Measurements from ENCODE around the gene NEGR1.

Gene NEGR1

GRCh38 chr1:71986160-71986559 lies 296.2 kb downstream of the NEGR1 start:
- no peak for DNase-seq (ENCODE audit: low read depth)
- no peak overlapping the region for H3K4me3 ChIP-seq (ENCODE audit: low read depth, low read length)
- no peak for TF ChIP-seq CTCF (IDR thresholded peaks at IDR 0.05; ENCODE audit: low read depth, low read length, missing control alignments)

GRCh38 chr1:71980556-71980955 lies 301.8 kb downstream of the NEGR1 start:
- no peak for DNase-seq (ENCODE audit: low read depth)
- no peak for TF ChIP-seq CTCF (IDR thresholded peaks at IDR 0.05; ENCODE audit: low read depth, low read length, missing control alignments)
- no peak overlapping the region for H3K4me3 ChIP-seq (ENCODE audit: low read depth, low read length)

GRCh38 chr1:71979882-71980281 lies 302.5 kb downstream of the NEGR1 start:
- no peak overlapping the region for H3K4me3 ChIP-seq (ENCODE audit: low read depth, low read length)
- DNase-seq (ENCODE audit: low read depth): no peak
- TF ChIP-seq CTCF (IDR thresholded peaks at IDR 0.05; ENCODE audit: low read depth, low read length, missing control alignments): no peak

DNA sequence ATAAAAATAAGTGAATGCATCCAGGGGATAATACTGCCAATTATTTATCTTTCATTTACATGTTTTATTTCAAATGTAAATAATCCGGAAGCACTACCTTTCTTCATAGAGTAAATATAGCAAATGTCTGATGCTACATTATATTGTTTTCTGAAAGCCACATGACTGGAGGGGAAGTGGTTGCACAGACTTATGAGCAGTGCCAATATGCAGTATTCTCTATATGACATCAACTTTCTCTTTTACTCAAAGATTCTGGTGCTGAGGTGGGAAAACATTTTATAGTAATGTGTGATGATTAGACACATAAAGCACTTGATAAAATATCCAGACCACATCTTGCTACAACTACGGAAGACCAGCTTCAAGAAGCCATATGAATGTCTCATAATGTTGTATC lies 314.7 kb downstream of the NEGR1 start:
- no peak for TF ChIP-seq CTCF (IDR thresholded peaks at IDR 0.05; ENCODE audit: low read depth, low read length, missing control alignments)

GRCh38 chr1:71964188-71964587 lies 318.2 kb downstream of the NEGR1 start:
- no peak for TF ChIP-seq CTCF (IDR thresholded peaks at IDR 0.05; ENCODE audit: low read depth, low read length, missing control alignments)
- H3K4me3 ChIP-seq (ENCODE audit: low read depth, low read length): no peak overlapping the region
- no peak for DNase-seq (ENCODE audit: low read depth)

More for the DNA sequence above, 314.7 kb downstream of the NEGR1 start:
- no peak for DNase-seq (ENCODE audit: low read depth)
- H3K4me3 ChIP-seq (ENCODE audit: low read depth, low read length): no peak overlapping the region

- no peak for TF ChIP-seq CTCF (IDR thresholded peaks at IDR 0.05; ENCODE audit: low read depth, low read length, missing control alignments)
- no peak overlapping the region for H3K4me3 ChIP-seq (ENCODE audit: low read depth, low read length)
- no peak for DNase-seq (ENCODE audit: low read depth)
Observed at GRCh38 chr1:71956613-71957285, 325.6 kb downstream of the NEGR1 start.

DNA sequence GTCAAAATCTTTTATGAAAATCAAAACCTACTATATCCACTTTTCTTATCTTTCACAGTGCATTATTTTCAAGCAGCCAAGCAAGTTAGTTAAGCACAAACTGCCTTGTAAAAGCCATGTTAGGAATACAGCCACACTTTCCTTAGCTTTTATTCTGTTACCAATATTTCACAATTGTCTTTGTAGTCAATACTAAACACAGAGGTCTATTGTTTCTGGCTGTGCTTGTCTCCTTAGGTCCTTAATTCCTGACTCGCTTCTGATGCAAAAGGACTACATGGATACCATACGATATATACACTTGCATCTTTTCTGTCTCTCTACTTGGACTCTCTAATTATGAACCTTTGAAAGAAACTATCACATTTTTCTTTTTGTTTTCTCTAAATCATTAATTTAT lies 331.8 kb downstream of the NEGR1 start:
- no peak overlapping the region for H3K4me3 ChIP-seq (ENCODE audit: low read depth, low read length)
- TF ChIP-seq CTCF (IDR thresholded peaks at IDR 0.05; ENCODE audit: low read depth, low read length, missing control alignments): no peak
- DNase-seq (ENCODE audit: low read depth): no peak
